ENCODE results near the gene ZNF653. TPM values are rescaled to one million over a fixed set of nuclear protein-coding genes. Genes with fewer than 3 reads are reported as not detected.

The ZNF653 gene, protein sequence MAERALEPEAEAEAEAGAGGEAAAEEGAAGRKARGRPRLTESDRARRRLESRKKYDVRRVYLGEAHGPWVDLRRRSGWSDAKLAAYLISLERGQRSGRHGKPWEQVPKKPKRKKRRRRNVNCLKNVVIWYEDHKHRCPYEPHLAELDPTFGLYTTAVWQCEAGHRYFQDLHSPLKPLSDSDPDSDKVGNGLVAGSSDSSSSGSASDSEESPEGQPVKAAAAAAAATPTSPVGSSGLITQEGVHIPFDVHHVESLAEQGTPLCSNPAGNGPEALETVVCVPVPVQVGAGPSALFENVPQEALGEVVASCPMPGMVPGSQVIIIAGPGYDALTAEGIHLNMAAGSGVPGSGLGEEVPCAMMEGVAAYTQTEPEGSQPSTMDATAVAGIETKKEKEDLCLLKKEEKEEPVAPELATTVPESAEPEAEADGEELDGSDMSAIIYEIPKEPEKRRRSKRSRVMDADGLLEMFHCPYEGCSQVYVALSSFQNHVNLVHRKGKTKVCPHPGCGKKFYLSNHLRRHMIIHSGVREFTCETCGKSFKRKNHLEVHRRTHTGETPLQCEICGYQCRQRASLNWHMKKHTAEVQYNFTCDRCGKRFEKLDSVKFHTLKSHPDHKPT
- 10 to 100 TPM in 3 of 8 experiments, 1 to 10 TPM in 5; 2.5 to 12.8 (median 8.4) TPM for total RNA-seq

DNA sequence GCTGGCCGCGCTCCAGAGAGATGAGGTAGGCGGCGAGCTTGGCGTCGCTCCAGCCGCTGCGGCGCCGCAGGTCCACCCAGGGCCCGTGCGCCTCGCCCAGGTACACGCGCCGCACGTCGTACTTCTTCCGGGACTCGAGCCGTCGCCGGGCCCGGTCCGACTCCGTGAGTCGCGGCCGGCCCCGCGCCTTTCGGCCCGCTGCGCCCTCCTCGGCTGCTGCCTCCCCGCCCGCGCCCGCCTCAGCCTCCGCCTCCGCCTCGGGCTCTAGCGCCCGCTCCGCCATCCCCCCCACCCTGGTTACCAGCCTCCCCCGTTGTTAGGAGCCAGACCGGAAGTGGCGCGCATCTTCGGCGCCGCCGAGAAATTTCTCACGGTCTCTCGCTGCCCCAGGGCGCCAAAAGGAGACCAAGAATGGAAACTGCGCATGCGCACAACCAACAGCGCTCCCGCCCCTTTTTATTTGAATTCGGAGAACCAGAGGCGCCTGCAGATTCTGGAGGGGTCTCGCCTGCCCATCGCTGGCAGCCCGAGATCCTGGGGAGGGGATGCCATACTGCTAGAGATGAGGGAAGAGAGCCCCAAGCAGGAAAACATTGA lies at the start of gene ZNF653:
TSS of gene ZNF653 (minus strand) at position 336 of the 597 bp plus-strand sequence. CDS start at position 283, 53 bp downstream.
- H3K27ac ChIP-seq = peak within 1 kb of the TSS; percentile 95 to 96
- WGBS, 10 experiments = 0 to 3% methylated on average over 6 to 10 of the region's 65 CpGs; no CpG with 5 or more reads in 8 of the 10 experiments
- peak within 1 kb of the TSS; percentile 72 to 87 (median 82) for H3K4me3 ChIP-seq
- in situ Hi-C loops (cut with MboI; ENCODE audit: low pct_unique_long_range_greater_than_20kb in 2 of 9, low sequenced_read_pairs in 9 of 9, unreplicated experiment in 9 of 9) = no loop called here
- H3K4me1 ChIP-seq (replicated peaks in 1 of 2) = peaks cover 9 to 14% of the 10 kb centered on the region in 2 donors
- peak; percentile 62 to 79 (median 72) for ATAC-seq (replicated peaks in 6 of 8)

DNA sequence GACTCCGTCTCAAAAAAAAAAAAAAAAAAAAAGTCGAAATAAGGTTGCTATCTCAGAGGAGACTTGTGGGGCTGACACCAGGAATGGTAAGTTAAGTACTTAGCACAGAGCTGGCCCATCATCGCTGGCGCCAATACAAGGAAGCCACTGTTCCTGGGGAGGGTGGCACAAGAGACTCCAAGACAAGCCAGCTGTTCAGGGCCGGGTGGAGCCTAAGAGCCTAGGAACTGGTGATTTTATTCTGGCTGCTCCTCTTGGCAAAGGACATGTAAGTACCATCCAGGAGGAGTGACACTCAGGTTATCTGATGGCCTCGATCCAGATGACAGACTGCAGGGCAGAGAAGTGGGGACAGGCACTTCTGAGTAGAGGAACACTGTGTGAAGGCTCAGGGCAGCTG lies 49.6 kb upstream of the ZNF653 start:
- Histone ChIP-seq H3K4me1 (replicated peaks in 1 of 2) (peaks cover 9 to 12% of the 10 kb centered on the region in 2 donors), H3K4me3 (no peak overlapping the region), H3K27ac (no peak overlapping the region)
- in situ Hi-C loops (cut with MboI; ENCODE audit: low pct_unique_long_range_greater_than_20kb in 2 of 9, low sequenced_read_pairs in 9 of 9, unreplicated experiment in 9 of 9) = no loop called here
- ATAC-seq (replicated peaks in 6 of 8) = no peak
- WGBS, 10 experiments = 80 to 100% (median 97%) methylated on average over 1 to 4 of the region's 6 CpGs; no CpG with 5 or more reads in 3 of the 10 experiments

DNA sequence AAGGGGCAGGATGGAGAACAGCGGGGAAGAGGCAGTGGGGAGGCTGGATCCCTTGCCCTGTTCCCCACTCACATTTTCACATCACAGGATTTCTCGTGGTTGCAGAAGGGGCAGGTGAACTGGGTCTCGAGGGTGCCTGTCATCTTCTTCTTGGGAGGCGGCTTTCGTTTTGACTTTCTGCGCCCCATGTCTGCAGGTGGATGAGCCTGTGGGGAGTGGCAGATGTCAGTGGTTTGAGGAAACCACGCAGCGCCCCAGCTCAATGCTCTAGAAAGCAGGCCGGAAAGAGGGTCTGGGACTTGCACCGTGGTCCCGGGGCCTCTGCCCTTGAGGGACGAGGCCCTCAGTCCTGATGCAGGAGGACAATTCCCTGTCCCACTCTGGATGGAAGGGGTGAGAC lies 48.5 kb upstream of the ZNF653 start:
- WGBS, 10 experiments = 77 to 95% (median 92%) methylated on average over 3 to 8 of the region's 12 CpGs; no CpG with 5 or more reads in 6 of the 10 experiments
- Histone ChIP-seq H3K4me1 (replicated peaks in 1 of 2) (peaks cover 5 to 7% of the 10 kb centered on the region in 2 donors), H3K27ac (no peak overlapping the region), H3K4me3 (no peak overlapping the region)
- in situ Hi-C loops (cut with MboI; ENCODE audit: low pct_unique_long_range_greater_than_20kb in 2 of 9, low sequenced_read_pairs in 9 of 9, unreplicated experiment in 9 of 9) = no loop called here
- ATAC-seq (replicated peaks in 6 of 8) = no peak

DNA sequence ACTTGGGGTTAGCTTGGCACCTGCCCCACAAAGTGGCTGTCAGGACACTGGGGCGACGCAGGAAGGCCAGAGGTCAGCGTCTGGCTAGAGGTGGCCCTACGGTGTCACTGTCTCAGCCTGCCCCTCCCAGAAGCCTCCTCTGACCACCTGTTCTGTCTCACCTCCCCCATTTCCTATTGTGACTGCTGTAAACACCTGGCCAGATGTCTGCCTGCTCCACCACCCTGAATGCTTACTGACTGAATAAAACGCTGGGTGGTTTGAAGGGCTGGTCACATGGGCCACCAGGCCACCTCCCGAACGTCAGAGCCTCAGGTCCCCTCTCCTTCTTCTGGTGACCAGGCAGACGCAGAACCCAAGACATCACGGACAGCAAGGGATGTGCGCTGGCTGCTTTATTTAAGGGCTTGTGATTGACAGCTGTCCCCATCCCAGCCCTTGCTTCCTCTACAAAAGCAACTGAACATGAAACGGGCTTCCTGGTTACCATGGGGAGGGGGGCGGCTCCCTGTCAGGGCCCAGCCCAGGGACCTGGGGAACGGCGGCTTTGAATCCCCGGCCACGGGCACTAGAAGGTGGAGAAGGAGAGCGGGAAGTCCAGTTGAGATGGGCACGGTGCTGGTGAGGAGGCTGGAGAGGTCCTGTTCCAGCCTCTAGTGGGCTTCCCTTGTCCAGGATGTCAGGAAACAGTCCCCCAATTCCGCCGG lies 47.2 kb upstream of the ZNF653 start:
- H3K27ac ChIP-seq = no peak overlapping the region
- peaks cover 1 to 3% of the 10 kb centered on the region in 2 donors for H3K4me1 ChIP-seq (replicated peaks in 1 of 2)
- no peak overlapping the region for H3K4me3 ChIP-seq
- WGBS, 10 experiments = 30 to 100% (median 97%) methylated on average over 1 to 4 of the region's 20 CpGs; no CpG with 5 or more reads in 5 of the 10 experiments
- in situ Hi-C loops (cut with MboI; ENCODE audit: low pct_unique_long_range_greater_than_20kb in 2 of 9, low sequenced_read_pairs in 9 of 9, unreplicated experiment in 9 of 9) = no loop called here
- peak in 3 of 8 experiments; percentile 1 to 9 (median 5) for ATAC-seq (replicated peaks in 6 of 8)

DNA sequence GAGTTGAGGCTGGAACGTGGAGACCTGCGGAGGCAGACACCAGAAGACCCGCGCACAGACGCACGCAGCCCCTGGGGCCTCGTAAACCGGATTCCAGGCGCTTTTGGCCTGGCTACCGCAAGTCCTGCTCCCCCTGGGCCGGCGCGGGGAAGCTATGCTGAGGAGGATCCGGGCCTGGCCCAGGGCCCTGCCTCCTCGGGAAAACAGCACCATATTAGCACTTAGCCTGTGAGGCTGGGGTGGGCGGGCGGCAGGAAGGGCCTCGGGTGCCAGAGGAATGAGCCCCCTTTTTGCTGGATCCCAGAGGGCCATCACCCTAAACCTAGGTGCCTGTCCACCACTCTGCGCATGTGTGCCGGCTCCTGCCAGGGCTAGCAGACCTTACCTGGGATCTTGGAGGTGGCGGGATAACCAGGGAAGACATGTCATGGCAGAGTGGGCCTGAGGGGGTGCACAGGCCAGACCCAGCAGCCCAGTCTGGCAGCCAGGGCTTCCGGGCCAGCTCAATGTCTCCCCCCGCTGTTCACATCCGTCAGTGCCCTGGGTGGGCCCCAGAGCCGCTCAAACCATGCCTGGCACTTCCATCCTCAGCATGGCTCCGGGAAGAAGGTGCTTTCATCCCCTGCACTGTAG lies 46.1 kb upstream of the ZNF653 start:
- in situ Hi-C loops (cut with MboI; ENCODE audit: low pct_unique_long_range_greater_than_20kb in 2 of 9, low sequenced_read_pairs in 9 of 9, unreplicated experiment in 9 of 9) = no loop called here
- peak; percentile 35 to 88 (median 55) for ATAC-seq (replicated peaks in 6 of 8)
- 74 to 82% (median 82%) methylated on average over 3 to 7 of the region's 26 CpGs; no CpG with 5 or more reads in 7 of the 10 experiments for WGBS, 10 experiments
- H3K27ac ChIP-seq = no peak overlapping the region
- no peaks in the 10 kb centered on the region for H3K4me1 ChIP-seq (replicated peaks in 1 of 2)
- no peak overlapping the region for H3K4me3 ChIP-seq

DNA sequence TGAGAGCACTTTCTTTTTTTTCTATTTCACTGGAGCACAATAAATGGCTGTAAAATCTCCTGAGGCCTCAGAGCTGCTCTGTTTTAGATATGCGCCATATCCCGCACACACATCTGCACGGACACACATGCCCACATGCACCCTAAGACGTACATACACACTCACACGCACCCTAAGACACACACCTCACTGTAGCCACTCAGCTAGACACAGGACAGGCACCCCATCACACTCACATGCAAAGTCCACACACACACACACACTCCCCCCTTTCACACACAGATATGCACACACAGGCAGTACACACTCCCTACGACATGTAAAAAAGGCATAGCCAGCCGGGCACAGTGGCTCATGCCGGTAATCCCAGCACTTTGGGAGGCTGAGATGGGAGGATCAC lies 44.6 kb upstream of the ZNF653 start:
- in situ Hi-C loops (cut with MboI; ENCODE audit: low pct_unique_long_range_greater_than_20kb in 2 of 9, low sequenced_read_pairs in 9 of 9, unreplicated experiment in 9 of 9) = no loop called here
- H3K4me3 ChIP-seq = no peak overlapping the region
- ATAC-seq (replicated peaks in 6 of 8) = no peak
- H3K27ac ChIP-seq = no peak overlapping the region
- H3K4me1 ChIP-seq (replicated peaks in 1 of 2) = no peaks in the 10 kb centered on the region
- no CpG with 5 or more reads among the region's 8 CpGs for WGBS, 10 experiments

DNA sequence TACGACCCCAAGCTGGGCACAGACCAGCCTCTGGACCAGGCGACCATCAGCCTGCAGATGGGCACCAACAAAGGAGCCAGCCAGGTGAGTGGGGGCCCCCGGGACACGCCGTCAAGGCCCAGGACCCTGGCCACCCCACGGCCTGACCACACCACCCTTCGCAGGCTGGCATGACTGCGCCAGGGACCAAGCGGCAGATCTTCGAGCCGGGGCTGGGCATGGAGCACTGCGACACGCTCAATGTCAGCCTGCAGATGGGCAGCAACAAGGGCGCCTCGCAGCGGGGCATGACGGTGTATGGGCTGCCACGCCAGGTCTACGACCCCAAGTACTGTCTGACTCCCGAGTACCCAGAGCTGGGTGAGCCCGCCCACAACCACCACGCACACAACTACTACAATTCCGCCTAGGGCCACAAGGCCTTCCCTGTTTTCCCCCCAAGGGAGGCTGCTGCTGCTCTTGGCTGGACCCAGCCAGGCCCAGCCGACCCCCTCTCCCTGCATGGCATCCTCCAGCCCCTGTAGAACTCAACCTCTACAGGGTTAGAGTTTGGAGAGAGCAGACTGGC lies 43.8 kb upstream of the ZNF653 start:
- Histone ChIP-seq H3K27ac (no peak overlapping the region), H3K4me3 (no peak overlapping the region), H3K4me1 (replicated peaks in 1 of 2) (no peaks in the 10 kb centered on the region)
- in situ Hi-C loops (cut with MboI; ENCODE audit: low pct_unique_long_range_greater_than_20kb in 2 of 9, low sequenced_read_pairs in 9 of 9, unreplicated experiment in 9 of 9) = no loop called here
- WGBS, 10 experiments = 40 to 100% methylated on average over 1 to 3 of the region's 24 CpGs; no CpG with 5 or more reads in 8 of the 10 experiments
- no peak for ATAC-seq (replicated peaks in 6 of 8)

DNA sequence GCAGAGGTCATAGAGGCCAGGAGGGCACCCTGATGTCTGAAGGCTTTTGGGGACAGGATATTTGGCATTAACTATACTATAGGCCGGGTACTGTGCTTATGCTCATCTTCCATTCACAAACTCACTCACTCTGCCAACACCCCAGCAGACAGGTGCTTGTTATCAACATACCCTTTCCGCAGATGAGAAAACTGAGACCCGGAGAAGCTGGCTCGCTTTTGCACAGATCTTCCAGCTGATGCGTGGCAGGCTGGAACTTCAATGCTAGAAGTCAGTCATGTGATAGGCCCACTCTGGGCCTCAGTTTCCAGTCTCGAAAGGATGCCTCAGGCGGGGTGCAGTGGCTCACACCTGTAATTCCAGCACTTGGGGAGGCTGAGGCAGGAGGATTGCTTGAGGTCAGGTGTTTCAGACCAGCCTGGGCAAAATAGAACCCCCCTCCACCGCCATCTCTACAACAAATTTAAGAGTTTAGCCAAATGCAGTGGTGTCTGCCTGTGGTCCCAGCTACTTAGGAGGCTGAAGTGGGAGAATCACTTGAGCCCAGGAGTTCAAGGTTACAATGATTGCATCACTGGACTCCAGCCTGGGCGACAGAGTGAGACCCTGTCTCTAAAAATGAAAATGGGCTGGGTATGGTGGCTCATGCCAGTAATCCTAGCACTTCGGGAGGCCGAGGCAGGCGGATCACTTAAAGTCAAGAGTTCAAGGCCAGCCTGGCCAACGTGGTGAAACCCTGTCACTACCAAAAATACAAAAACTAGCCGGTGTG lies 42.5 kb upstream of the ZNF653 start:
- Histone ChIP-seq H3K4me1 (replicated peaks in 1 of 2) (no peaks in the 10 kb centered on the region), H3K4me3 (no peak overlapping the region), H3K27ac (no peak overlapping the region)
- ATAC-seq (replicated peaks in 6 of 8) = no peak
- WGBS, 10 experiments = 51 to 94% (median 83%) methylated on average over 1 to 9 of the region's 14 CpGs; no CpG with 5 or more reads in 1 of the 10 experiments
- in situ Hi-C loops (cut with MboI; ENCODE audit: low pct_unique_long_range_greater_than_20kb in 2 of 9, low sequenced_read_pairs in 9 of 9, unreplicated experiment in 9 of 9) = no loop called here

DNA sequence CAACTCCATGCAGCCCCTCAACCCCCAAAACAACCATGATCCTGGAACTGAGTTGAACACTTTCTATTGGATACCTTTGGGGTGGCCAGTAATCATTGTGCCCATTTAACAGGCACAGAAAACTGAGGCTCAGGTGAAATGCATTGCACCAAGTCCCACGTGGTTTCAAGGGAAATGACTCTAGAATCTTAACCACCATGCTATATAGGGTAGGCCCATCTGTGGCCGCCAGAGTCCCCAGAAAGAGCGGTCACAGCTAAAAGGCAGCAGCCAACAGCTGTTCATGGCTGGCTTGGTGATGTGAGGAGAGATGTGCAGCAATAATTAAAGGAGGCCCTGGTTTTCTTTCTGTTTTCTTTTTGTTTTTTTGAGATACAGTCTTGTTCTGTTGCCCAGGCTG lies 35.6 kb upstream of the ZNF653 start:
- WGBS, 10 experiments = 20 to 100% (median 85%) methylated on average over 1 to 3 of the region's 3 CpGs; no CpG with 5 or more reads in 4 of the 10 experiments
- Histone ChIP-seq H3K4me3 (no peak overlapping the region), H3K4me1 (replicated peaks in 1 of 2) (peaks cover 7 to 13% of the 10 kb centered on the region in 2 donors), H3K27ac (no peak overlapping the region)
- ATAC-seq (replicated peaks in 6 of 8) = no peak
- in situ Hi-C loops (cut with MboI; ENCODE audit: low pct_unique_long_range_greater_than_20kb in 2 of 9, low sequenced_read_pairs in 9 of 9, unreplicated experiment in 9 of 9) = no loop called here

DNA sequence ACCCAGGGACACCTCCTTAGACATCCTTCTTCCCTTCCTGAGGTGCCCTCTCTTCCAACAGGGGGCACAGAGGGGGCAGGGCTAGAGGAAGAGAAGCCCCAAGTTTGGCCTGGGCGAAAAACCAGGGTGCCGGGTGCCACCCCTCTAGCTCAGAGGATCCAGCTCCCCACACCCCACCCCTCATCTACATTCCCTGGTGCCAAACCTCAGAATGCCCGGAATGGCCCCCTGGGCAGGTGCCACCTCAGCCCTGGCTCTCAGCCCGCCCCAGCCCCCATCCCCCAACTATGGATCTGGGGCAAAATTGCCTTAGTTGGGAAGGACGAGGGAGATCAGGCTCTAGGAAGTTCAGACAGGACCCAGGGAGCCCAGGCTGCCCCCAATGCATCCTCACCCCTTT lies 35.0 kb upstream of the ZNF653 start:
- in situ Hi-C loops (cut with MboI; ENCODE audit: low pct_unique_long_range_greater_than_20kb in 2 of 9, low sequenced_read_pairs in 9 of 9, unreplicated experiment in 9 of 9) = no loop called here
- no peak for ATAC-seq (replicated peaks in 6 of 8)
- no peak overlapping the region for H3K27ac ChIP-seq
- peaks cover 7 to 13% of the 10 kb centered on the region in 2 donors for H3K4me1 ChIP-seq (replicated peaks in 1 of 2)
- WGBS, 10 experiments = no CpG with 5 or more reads among the region's 5 CpGs
- no peak overlapping the region for H3K4me3 ChIP-seq

DNA sequence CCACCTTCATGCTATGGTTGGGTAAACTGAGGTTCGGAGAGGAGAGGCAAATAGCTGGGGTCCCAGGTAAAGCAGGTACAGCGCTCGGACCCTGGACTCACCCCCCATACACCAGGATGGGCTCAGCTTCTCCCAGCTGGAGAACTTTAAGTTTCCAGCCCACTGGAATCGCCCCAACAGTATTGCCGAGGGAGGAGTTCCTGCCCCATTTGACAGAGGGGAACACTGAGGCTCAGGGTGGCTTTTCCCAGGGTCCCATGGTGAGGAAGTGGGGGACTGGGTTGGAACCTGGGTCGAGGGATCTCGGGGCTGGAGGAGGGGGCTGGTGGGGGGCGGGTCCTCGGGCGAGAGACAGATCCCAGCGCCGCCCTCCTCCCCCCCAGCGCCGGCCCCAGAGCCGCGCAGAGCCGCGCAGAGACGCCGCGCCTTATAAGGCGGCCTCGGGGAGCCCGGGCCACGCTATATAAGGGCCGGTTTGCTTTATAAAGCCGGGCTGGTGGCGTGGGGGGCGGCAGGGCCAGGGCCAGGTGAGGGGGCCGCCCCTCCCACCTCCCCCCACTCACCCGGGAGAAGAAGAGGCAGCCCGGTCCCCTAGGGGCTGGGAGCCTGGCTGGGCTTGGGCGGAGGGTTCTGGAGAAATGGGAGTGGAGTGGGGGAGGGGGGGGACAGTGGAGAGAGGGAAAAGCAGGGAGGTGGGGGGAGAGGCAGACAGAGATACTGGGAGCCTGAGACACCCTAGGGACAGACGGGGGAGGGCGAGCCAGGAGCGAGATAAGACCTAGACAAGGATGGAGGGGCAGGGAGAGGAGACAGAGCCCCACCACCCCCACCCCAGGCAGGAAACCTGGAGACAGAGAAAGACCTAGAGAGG lies 34.1 kb upstream of the ZNF653 start:
- Histone ChIP-seq H3K4me3 (peak overlapping the region in 1 of 5 donors; percentile 20), H3K4me1 (replicated peaks in 1 of 2) (peaks cover 7 to 16% of the 10 kb centered on the region in 2 donors), H3K27ac (peak overlapping the region in 1 of 2 donors; percentile 35)
- peak; percentile 10 to 69 (median 48) for ATAC-seq (replicated peaks in 6 of 8)
- WGBS, 10 experiments = 40 to 100% (median 79%) methylated on average over 1 to 5 of the region's 36 CpGs; no CpG with 5 or more reads in 7 of the 10 experiments
- in situ Hi-C loops (cut with MboI; ENCODE audit: low pct_unique_long_range_greater_than_20kb in 2 of 9, low sequenced_read_pairs in 9 of 9, unreplicated experiment in 9 of 9) = no loop called here
